HG02943 (cell line): ENCODE data around the gene B9D2.

Experiments used
- ATAC-seq: cut with Tn5 transposase; IDR thresholded peaks from one replicate; pipeline ENCODE4 v1.9.1; 2021; ENCODE audit warnings: mild to moderate bottlenecking, low read depth, moderate library complexity; ENCODE audit not compliant: unreplicated experiment

The B9D2 gene

DNA sequence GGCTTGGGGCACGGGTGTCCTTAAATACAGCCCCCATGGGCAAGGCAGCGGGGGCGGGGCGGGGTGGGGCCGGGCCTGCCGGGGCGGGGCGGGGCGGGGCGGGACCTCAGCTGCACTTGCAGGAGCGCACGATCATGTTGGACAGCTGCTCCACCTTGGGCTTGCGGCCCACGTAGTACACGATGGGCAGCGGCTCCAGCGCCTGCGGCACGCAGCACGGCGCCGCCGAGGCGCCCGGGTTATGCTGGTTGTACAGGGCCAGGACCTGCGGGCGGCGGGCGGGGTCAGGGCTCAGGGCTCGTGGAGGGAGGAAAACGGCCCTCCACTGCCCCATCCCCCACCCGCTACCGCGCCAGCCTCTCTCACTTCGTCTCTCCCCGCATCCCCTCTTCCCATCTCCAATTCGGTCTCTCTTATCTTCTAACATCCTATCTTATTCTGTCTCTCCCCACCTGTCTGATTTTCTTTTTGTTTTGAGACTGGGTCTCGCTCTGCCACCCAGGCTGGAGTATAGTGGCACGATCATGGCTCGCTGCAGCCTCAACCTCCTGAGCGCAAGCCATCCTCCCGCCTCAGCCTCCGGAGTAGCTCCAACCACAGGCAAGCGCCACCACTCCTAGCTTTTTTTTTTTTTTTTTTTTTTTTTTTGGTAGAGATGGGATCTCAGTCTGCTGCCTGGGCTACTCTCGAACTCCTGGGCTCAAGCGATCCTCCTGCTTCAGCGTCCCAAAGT lies 32.8 kb downstream of the B9D2 start:
- no peak for ATAC-seq

- ATAC-seq: no peak
These were observed 33.5 kb downstream of the B9D2 start for GRCh38 chr19:41330481-41330880.

- no peak for ATAC-seq
These were observed 35.1 kb downstream of the B9D2 start for GRCh38 chr19:41328842-41329225.

- peak; percentile 15 for ATAC-seq
These were observed 35.6 kb downstream of the B9D2 start for GRCh38 chr19:41328157-41328841.

DNA sequence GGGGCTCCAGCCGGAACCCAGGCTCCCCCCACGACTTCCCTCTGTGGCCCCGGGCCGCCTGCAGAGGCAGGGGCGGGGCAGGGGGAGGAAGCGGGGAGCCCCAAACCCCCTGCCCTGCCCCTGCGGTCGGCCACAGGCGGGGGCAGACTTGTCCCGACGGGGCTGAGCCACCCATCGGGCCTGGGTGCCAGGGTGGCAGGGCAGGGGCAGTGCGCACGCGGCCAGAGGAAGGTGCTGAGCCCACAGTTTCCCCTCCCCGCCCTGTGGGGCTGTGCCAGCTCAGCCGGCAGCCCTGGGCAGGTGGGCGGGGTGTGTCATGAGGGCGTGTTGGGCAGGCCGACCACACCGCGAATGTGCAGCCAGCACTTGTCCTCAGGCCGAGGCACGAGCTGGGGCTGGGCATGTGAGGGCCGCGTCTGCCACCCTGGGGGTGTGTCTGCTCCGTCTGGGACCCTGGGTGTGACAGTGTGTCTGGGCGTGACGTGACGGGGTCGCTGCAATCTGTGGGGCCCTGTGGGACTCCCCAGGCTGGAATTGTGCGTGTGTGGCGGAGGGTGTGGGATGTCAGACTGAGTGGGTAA lies 36.3 kb downstream of the B9D2 start:
- peak; percentile 56 for ATAC-seq

GRCh38 chr19:41327076-41327575 lies 36.8 kb downstream of the B9D2 start:
- ATAC-seq: no peak

- ATAC-seq: no peak
These were observed 37.8 kb downstream of the B9D2 start for GRCh38 chr19:41325947-41326706.

- ATAC-seq: no peak
These were observed 38.4 kb downstream of the B9D2 start for GRCh38 chr19:41325640-41325946.

GRCh38 chr19:41324921-41325639 lies 38.9 kb downstream of the B9D2 start:
- no peak for ATAC-seq

- no peak for ATAC-seq
These were observed 39.7 kb downstream of the B9D2 start for GRCh38 chr19:41324231-41324702.

- no peak for ATAC-seq
These were observed 40.4 kb downstream of the B9D2 start for GRCh38 chr19:41323430-41324125.

DNA sequence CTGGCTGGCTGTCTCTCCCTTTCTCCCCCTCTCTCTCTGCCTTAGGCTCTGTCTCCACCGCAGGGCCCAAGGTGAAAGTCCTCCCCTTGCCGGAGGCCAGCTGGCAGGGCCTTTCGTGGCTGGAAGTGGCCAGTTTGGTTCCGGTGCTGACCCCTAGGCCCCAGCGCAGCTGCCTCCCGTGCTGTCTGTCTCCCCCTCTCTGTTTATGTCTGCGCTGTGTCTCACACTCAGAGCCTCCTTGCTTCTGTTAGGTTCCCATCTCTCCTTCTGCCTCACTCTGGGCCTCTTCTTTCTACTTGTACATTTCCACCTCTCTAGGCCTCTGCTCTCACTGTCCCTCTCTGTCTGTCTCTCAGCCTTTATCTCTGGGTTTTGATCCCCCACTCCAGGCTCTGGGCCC lies 40.9 kb downstream of the B9D2 start:
- ATAC-seq: no peak

DNA sequence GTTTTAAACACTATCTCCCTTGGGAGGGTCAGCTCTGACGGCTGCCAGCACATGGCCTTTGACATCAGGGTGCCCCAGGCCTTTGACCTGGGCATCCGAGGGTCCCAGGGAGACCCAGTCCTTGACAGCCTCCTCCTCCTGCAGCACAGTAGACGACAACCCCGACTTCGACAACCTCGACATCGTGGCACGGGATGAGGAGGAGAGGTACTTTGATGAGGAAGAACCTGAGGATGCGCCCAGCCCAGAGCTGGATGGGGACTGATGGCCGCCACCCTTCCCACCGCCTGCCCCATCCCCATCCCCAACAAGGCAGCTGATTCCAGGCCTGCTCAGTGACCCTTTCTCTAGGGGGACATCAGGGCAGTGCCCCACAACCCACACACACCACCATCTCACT lies 41.5 kb downstream of the B9D2 start:
- ATAC-seq: no peak

GRCh38 chr19:41321600-41322270 lies 42.2 kb downstream of the B9D2 start:
- no peak for ATAC-seq

DNA sequence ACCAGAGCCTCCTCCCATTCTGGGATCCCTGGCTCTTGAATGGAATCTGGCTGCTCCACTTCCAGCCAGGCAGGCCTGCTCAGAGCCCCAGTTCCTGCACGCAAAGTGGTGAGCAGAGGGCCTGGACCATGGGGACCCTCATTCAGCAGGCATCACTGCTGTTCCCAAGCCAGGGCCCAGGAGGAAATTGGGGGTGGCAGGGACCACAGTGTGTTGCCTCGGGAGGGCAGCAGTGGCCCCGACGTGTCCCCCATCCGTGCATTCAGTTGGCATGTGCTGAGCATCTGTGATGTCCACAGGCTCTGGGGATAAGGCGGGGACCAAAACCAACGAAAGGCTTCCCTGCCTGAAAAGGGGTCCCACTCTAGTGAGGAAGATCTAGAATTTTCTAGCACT lies 42.7 kb downstream of the B9D2 start:
- no peak for ATAC-seq

GRCh38 chr19:41320568-41320967 lies 43.4 kb downstream of the B9D2 start:
- no peak for ATAC-seq

- no peak for ATAC-seq
These were observed 43.8 kb downstream of the B9D2 start for GRCh38 chr19:41320185-41320518.

GRCh38 chr19:41319500-41320184 lies 44.3 kb downstream of the B9D2 start:
- no peak for ATAC-seq
